Measurements from ENCODE around the gene RASAL1. TPM values are rescaled to one million over a fixed set of nuclear protein-coding genes. Genes with fewer than 3 reads are reported as not detected.

Gene RASAL1
- polyA plus RNA-seq, 1 of the 3 experiments (the other 2 are of a cell fraction): not detected

DNA sequence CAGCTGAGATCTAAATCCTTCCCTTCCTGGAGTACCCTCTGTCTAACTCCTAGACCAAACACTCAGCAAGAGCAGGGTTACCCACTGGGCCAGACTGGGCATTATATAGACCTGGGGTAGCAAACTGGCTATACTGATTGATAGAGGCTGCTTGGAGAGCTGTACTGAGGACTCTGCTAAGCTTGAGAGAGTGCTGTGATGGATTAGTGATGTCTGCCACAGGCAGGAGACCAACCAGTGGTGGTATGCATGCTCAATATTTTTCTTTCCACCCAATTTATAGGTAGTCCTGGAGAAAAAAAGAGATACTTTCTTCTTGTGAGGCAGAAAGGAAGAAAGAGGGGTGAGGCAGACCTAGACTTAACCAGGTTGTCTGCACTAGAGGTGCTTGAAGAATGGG lies 45.7 kb downstream of the RASAL1 start:
- no peaks in the 10 kb centered on the region for H3K27me3 ChIP-seq (ENCODE audit: insufficient read depth)
- H3K9ac ChIP-seq: no peak overlapping the region
- no peaks in the 10 kb centered on the region; a peak in 1 of 4 replicates for H3K4me1 ChIP-seq (ENCODE audit: control insufficient read depth in 1 of 2, insufficient read depth in 2 of 2, low read depth in 1 of 2, low read length in 1 of 2)
- H3K27ac ChIP-seq (ENCODE audit: low read depth in 2 of 2, low read length in 1 of 2): no peak overlapping the region
- no peaks in the 10 kb centered on the region for H3K9me2 ChIP-seq
- H4K20me1 ChIP-seq (ENCODE audit: insufficient read depth): no peaks in the 10 kb centered on the region
- no peaks in the 10 kb centered on the region for H3F3A ChIP-seq (replicated peaks; ENCODE audit: insufficient read depth)
- TF ChIP-seq, protein P1, sequence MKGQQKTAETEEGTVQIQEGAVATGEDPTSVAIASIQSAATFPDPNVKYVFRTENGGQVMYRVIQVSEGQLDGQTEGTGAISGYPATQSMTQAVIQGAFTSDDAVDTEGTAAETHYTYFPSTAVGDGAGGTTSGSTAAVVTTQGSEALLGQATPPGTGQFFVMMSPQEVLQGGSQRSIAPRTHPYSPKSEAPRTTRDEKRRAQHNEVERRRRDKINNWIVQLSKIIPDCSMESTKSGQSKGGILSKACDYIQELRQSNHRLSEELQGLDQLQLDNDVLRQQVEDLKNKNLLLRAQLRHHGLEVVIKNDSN (IDR thresholded peaks at IDR 0.05; ENCODE audit: borderline replicate concordance, low read depth): no peak
- TF ChIP-seq MEF2A (IDR thresholded peaks at IDR 0.05; ENCODE audit: borderline replicate concordance, low read depth) (no peak), ELF1 (IDR thresholded peaks at IDR 0.05) (no peak), FOSL2 (IDR thresholded peaks at IDR 0.05; ENCODE audit: borderline replicate concordance, low read depth) (no peak), TEAD4 (IDR thresholded peaks at IDR 0.05; ENCODE audit: borderline replicate concordance, insufficient read depth) (no peak), TCF12 (IDR thresholded peaks at IDR 0.05) (no peak), YY1 (IDR thresholded peaks at IDR 0.05; ENCODE audit: low read depth) (no peak), CHD2 (IDR thresholded peaks at IDR 0.05; ENCODE audit: low read length, partially characterized antibody) (no peak), NRF1 (IDR thresholded peaks at IDR 0.05; ENCODE audit: low read depth, low read length) (no peak), MXI1 (IDR thresholded peaks at IDR 0.05; ENCODE audit: low read depth, low read length) (no peak)
- TF ChIP-seq, protein P2, sequence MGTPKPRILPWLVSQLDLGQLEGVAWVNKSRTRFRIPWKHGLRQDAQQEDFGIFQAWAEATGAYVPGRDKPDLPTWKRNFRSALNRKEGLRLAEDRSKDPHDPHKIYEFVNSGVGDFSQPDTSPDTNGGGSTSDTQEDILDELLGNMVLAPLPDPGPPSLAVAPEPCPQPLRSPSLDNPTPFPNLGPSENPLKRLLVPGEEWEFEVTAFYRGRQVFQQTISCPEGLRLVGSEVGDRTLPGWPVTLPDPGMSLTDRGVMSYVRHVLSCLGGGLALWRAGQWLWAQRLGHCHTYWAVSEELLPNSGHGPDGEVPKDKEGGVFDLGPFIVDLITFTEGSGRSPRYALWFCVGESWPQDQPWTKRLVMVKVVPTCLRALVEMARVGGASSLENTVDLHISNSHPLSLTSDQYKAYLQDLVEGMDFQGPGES (IDR thresholded peaks at IDR 0.05; ENCODE audit: low read depth, low read length): no peak
- TF ChIP-seq, protein P3, sequence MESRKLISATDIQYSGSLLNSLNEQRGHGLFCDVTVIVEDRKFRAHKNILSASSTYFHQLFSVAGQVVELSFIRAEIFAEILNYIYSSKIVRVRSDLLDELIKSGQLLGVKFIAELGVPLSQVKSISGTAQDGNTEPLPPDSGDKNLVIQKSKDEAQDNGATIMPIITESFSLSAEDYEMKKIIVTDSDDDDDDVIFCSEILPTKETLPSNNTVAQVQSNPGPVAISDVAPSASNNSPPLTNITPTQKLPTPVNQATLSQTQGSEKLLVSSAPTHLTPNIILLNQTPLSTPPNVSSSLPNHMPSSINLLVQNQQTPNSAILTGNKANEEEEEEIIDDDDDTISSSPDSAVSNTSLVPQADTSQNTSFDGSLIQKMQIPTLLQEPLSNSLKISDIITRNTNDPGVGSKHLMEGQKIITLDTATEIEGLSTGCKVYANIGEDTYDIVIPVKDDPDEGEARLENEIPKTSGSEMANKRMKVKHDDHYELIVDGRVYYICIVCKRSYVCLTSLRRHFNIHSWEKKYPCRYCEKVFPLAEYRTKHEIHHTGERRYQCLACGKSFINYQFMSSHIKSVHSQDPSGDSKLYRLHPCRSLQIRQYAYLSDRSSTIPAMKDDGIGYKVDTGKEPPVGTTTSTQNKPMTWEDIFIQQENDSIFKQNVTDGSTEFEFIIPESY (IDR thresholded peaks at IDR 0.05; ENCODE audit: borderline replicate concordance, low read depth): no peak
- TF ChIP-seq, protein P4, sequence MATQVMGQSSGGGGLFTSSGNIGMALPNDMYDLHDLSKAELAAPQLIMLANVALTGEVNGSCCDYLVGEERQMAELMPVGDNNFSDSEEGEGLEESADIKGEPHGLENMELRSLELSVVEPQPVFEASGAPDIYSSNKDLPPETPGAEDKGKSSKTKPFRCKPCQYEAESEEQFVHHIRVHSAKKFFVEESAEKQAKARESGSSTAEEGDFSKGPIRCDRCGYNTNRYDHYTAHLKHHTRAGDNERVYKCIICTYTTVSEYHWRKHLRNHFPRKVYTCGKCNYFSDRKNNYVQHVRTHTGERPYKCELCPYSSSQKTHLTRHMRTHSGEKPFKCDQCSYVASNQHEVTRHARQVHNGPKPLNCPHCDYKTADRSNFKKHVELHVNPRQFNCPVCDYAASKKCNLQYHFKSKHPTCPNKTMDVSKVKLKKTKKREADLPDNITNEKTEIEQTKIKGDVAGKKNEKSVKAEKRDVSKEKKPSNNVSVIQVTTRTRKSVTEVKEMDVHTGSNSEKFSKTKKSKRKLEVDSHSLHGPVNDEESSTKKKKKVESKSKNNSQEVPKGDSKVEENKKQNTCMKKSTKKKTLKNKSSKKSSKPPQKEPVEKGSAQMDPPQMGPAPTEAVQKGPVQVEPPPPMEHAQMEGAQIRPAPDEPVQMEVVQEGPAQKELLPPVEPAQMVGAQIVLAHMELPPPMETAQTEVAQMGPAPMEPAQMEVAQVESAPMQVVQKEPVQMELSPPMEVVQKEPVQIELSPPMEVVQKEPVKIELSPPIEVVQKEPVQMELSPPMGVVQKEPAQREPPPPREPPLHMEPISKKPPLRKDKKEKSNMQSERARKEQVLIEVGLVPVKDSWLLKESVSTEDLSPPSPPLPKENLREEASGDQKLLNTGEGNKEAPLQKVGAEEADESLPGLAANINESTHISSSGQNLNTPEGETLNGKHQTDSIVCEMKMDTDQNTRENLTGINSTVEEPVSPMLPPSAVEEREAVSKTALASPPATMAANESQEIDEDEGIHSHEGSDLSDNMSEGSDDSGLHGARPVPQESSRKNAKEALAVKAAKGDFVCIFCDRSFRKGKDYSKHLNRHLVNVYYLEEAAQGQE (IDR thresholded peaks at IDR 0.05; ENCODE audit: low read depth, low read length): no peak
- no peak overlapping the region for H3K4me3 ChIP-seq (ENCODE audit: low read depth in 2 of 2, low read length in 1 of 2)
- no peak overlapping the region for H3K4me2 ChIP-seq
- H3K36me3 ChIP-seq (replicated peaks in 1 of 2; ENCODE audit: control insufficient read depth in 1 of 2, insufficient read depth in 2 of 2, low read length in 1 of 2): no peaks in the 10 kb centered on the region
- H3K79me2 ChIP-seq (ENCODE audit: insufficient read depth): no peaks in the 10 kb centered on the region
- CTCF ChIA-PET: interaction anchor here (1.2 to 4.4 kb wide), 4 partner anchors 10 to 85 kb away, joined by 4 to 27 read pairs (median 7); no protein-coding TSS in a partner anchor
- DNase-seq: no peak
- POLR2A ChIA-PET: interaction anchor here (0.6 to 0.7 kb wide), 2 partner anchors 197 to 1501 kb away, joined by 3 to 4 read pairs; no protein-coding TSS in a partner anchor
- H2AFZ ChIP-seq (ENCODE audit: low read depth): no peak overlapping the region
- H3K9me3 ChIP-seq: no peaks in the 10 kb centered on the region
